Sigmoid colon (tissue), 7 donors: ENCODE data around the gene MARS1. TPM values are rescaled to one million over a fixed set of nuclear protein-coding genes. Genes with fewer than 3 reads are reported as not detected.
"Not testable (repeated sequence)": the region's sequence is repeated elsewhere in the genome, so short reads cannot be mapped to it uniquely, and the experiment has no call there.

Experiments used
- DNase-seq: peaks from one replicate; pipeline ENCODE4 v3.0.0-alpha.2; 2019
- H3K27ac ChIP-seq, 4 donors: fragments of 200-600 bp; sonication (generic); one replicate each; pipeline ENCODE4 v1.5.1; 2016 to 2019; ENCODE audit warnings: mild to moderate bottlenecking in 1 of 4
- H3K27me3 ChIP-seq, 3 donors: fragments of 200-600 bp; sonication (generic); one replicate each; pipeline ENCODE4 v1.5.1; 2019; ENCODE audit warnings: mild to moderate bottlenecking in 1 of 3
- H3K36me3 ChIP-seq, 4 donors: fragments of 200-600 bp; sonication (generic); one replicate each; pipeline ENCODE4 v1.5.1; 2016 to 2019
- H3K4me1 ChIP-seq, 4 donors: fragments of 200-600 bp; sonication (generic); one replicate each; pipeline ENCODE4 v1.5.1; 2017 to 2019
- H3K4me3 ChIP-seq, 4 donors: fragments of 200-600 bp; sonication (generic); one replicate each; pipeline ENCODE4 v1.5.1; 2017 to 2019; ENCODE audit warnings: mild to moderate bottlenecking in 2 of 4, moderate library complexity in 1 of 4
- H3K9me3 ChIP-seq, 4 donors: fragments of 200-600 bp in 3 of 4; sonication (generic) in 3 of 4; one replicate each; pipeline versions ENCODE4 v1.5.1 to v1.6.1; 2013 to 2019
- EP300 ChIP-seq, 4 donors: sonication (generic); formaldehyde crosslinking; IDR thresholded peaks; one replicate each; pipeline ENCODE4 v1.6.1; 2017; ENCODE audit warnings: antibody characterized with exemption in 4 of 4
- POLR2A ChIP-seq, 2 donors: fragments of 450-650 bp; IDR thresholded peaks; one replicate each; pipeline ENCODE4 v1.6.1; 2016; ENCODE audit warnings: antibody characterized with exemption in 2 of 2, mild to moderate bottlenecking in 2 of 2, moderate library complexity in 2 of 2
- POLR2AphosphoS5 ChIP-seq, 4 donors: sonication (generic); formaldehyde crosslinking; IDR thresholded peaks; one replicate each; pipeline ENCODE4 v1.6.1; 2017; ENCODE audit warnings: antibody characterized with exemption in 4 of 4
- WGBS, 2 donors: extraction: QIAGEN DNeasy Blood & Tissue Kit; methylation state at CpG; one replicate each; pipeline ENCODE4 v1.1.7; 2013; 5-methylcytosine and 5-hydroxymethylcytosine counted together
- intact Hi-C: fragments of 100-400 bp; cut with DNase I; formaldehyde crosslinking; loops from one replicate; pipeline ENCODE4 v1.15.1; 2023
- polyA plus RNA-seq, 3 donors: library from polyadenylated mRNA; stranded (reverse); fragments of 200-250 nt; gene quantifications; one replicate each; pipeline ENCODE4 v1.2.3, GENCODE V29; 2013
- total RNA-seq, 4 donors: library from RNA; depleted of rRNA; stranded (reverse); fragments of >200 nt; gene quantifications; one replicate each; pipeline ENCODE4 v1.1.0, GENCODE V29; 2016
- TF ChIP-seq, protein P1 (sequence below), 4 experiments: fragments of 450-650 bp in 3 of 4; fragments of 200-600 bp in 1 of 4; IDR thresholded peaks; one replicate each; pipeline ENCODE4 v1.5.1; 2016 to 2019; ENCODE audit warnings: antibody characterized with exemption in 4 of 4, mild to moderate bottlenecking in 3 of 4, moderate library complexity in 2 of 4
- donor health status: healthy with polysubstance abuse.
- donor health status: Bipolar disorder and iron deficiency.
- donor health status: healthy.

The MARS1 gene
- total and polyA plus RNA-seq, 7 donors = 22.9 to 86.2 (median 51.5) TPM

DNA sequence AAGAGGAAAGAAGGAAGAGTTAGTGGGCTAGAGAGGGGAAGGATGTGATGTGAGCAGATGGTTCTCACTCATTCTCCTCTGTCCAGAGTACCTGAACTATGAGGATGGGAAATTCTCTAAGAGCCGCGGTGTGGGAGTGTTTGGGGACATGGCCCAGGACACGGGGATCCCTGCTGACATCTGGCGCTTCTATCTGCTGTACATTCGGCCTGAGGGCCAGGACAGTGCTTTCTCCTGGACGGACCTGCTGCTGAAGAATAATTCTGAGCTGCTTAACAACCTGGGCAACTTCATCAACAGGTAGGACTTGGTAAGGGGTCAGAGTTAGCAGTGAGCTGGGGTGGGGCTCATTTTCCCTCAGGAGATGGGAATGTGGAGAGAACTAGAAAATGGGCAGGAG lies 24.8 kb downstream of the MARS1 start:
- peaks cover 47 to 89% (median 60%) of the 10 kb centered on the region in 4 donors for H3K36me3 ChIP-seq

DNA sequence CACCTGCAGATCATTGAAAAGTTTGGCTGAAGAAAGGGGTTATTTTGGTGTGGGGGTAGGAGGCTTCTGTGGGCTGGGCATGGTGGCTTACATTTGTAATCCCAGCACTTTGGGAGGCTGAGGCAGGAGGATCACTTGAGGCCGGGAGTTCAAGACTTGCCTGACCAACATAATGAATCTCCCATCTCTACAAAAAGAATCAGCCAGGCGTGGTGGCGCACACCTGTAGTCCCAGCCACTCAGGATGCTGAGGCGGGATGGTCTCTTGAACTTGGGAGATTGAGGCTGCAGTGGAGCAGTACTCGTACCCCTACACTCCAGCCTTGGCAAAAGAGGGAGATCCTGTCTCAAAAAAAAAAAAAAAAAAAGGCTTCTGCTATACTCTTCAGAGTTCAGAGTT lies 25.4 kb downstream of the MARS1 start:
- Histone ChIP-seq H3K36me3 (peaks cover 47 to 90% (median 60%) of the 10 kb centered on the region in 4 donors), H3K27me3 (no peaks in the 10 kb centered on the region), H3K4me3 (no peak overlapping the region), H3K4me1 (peaks cover 0 to 17% (median 15%) of the 10 kb centered on the region in 4 donors), H3K27ac (no peak overlapping the region), H3K9me3 (no peaks in the 10 kb centered on the region)
- DNase-seq = no peak
- no peak for TF ChIP-seq POLR2AphosphoS5 (IDR thresholded peaks at IDR 0.05)
- TF ChIP-seq, protein P1, sequence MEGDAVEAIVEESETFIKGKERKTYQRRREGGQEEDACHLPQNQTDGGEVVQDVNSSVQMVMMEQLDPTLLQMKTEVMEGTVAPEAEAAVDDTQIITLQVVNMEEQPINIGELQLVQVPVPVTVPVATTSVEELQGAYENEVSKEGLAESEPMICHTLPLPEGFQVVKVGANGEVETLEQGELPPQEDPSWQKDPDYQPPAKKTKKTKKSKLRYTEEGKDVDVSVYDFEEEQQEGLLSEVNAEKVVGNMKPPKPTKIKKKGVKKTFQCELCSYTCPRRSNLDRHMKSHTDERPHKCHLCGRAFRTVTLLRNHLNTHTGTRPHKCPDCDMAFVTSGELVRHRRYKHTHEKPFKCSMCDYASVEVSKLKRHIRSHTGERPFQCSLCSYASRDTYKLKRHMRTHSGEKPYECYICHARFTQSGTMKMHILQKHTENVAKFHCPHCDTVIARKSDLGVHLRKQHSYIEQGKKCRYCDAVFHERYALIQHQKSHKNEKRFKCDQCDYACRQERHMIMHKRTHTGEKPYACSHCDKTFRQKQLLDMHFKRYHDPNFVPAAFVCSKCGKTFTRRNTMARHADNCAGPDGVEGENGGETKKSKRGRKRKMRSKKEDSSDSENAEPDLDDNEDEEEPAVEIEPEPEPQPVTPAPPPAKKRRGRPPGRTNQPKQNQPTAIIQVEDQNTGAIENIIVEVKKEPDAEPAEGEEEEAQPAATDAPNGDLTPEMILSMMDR (IDR thresholded peaks at IDR 0.05) = no peak
- TF ChIP-seq EP300 (IDR thresholded peaks at IDR 0.05) = no peak
- no peak for TF ChIP-seq POLR2A (IDR thresholded peaks at IDR 0.05)
- 96 to 98% methylated on average over 5 of the region's 5 CpGs for WGBS, 2 donors
- intact Hi-C loops = no loop called here

More for the DNA sequence above, 24.8 kb downstream of the MARS1 start:
- 94 to 95% methylated on average over 6 of the region's 6 CpGs for WGBS, 2 donors
- intact Hi-C loops = no loop called here
- TF ChIP-seq POLR2A (IDR thresholded peaks at IDR 0.05) = no peak
- TF ChIP-seq POLR2AphosphoS5 (IDR thresholded peaks at IDR 0.05) = no peak
- no peak for TF ChIP-seq EP300 (IDR thresholded peaks at IDR 0.05)
- TF ChIP-seq, protein P1 (IDR thresholded peaks at IDR 0.05) = no peak
- no peaks in the 10 kb centered on the region for H3K9me3 ChIP-seq
- H3K27me3 ChIP-seq = no peaks in the 10 kb centered on the region
- no peak overlapping the region for H3K27ac ChIP-seq
- H3K4me1 ChIP-seq = peaks cover 0 to 11% (median 9%) of the 10 kb centered on the region in 4 donors
- no peak for DNase-seq
- H3K4me3 ChIP-seq = no peak overlapping the region

DNA sequence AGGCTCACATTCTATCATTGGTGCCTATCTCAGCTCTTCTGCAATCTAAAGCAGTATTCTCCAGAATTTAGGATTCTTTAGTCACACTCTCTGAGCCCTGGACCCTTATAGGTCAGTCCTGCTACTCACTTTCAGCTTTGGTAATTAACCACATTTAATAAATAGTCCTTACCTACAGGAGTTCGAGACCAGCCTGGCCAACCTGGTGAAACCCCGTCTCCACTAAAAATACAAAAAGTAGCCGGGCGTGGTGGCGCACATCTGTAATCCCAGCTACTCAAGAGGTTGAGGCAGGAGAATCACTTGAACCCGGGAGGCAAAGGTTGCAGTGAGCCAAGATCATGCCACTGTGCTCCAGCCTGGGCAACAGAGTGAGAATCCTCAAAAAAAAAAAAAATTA lies 25.8 kb downstream of the MARS1 start:
- DNase-seq, H3K9me3 ChIP-seq, H3K4me3 ChIP-seq, H3K27ac ChIP-seq, H3K27me3 ChIP-seq, intact Hi-C loops: not testable (repeated sequence)
- WGBS, 2 donors = 94 to 96% methylated on average over 6 of the region's 6 CpGs
- Histone ChIP-seq H3K36me3 (peaks cover 47 to 89% (median 60%) of the 10 kb centered on the region in 4 donors), H3K4me1 (peaks cover 0 to 21% (median 19%) of the 10 kb centered on the region in 4 donors)

DNA sequence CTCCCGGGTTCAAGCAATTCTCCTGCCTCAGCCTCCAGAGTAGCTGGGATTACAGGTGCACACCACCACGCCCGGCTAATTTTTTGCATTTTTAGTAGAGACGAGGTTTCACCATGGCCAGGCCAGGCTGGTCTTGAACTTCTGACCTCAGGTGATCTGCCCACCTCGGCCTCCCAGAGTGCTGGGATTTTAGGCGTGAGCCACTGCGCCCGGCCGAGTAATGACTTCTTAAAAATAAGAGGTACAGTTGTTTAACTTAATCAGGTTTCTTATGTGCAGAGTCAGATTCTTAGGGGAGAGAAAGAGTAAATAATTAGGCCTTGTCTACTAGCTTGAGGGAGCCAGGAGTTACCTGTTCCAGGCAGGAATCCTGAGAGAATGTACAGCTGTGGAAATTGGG lies 26.4 kb downstream of the MARS1 start:
- H3K4me3 ChIP-seq, H3K27ac ChIP-seq, DNase-seq, H3K27me3 ChIP-seq, H3K9me3 ChIP-seq, intact Hi-C loops: not testable (repeated sequence)
- 91 to 95% methylated on average over 9 of the region's 9 CpGs for WGBS, 2 donors
- Histone ChIP-seq H3K4me1 (peaks cover 0 to 27% (median 25%) of the 10 kb centered on the region in 4 donors), H3K36me3 (peaks cover 47 to 83% (median 60%) of the 10 kb centered on the region in 4 donors)

DNA sequence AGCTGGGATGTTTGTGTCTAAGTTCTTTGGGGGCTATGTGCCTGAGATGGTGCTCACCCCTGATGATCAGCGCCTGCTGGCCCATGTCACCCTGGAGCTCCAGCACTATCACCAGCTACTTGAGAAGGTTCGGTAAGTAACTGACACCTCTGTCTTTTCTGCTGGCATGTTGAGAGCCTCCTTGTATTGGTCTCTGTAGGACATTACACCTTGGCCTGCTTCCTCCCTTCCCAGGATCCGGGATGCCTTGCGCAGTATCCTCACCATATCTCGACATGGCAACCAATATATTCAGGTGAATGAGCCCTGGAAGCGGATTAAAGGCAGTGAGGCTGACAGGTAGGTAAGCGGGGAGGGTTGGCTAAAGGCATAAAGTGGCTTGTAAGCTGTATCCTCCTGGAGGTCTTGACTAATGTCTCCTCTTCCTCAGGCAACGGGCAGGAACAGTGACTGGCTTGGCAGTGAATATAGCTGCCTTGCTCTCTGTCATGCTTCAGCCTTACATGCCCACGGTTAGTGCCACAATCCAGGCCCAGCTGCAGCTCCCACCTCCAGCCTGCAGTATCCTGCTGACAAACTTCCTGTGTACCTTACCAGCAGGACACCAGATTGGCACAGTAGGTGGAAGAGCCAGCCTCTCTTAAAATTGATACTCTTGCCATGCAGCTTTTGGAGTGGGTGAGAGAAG lies 27.0 kb downstream of the MARS1 start:
- H3K36me3 ChIP-seq = peaks cover 47 to 77% (median 55%) of the 10 kb centered on the region in 4 donors
- no peak overlapping the region for H3K4me3 ChIP-seq
- no peak overlapping the region for H3K27ac ChIP-seq
- 90 to 93% methylated on average over 9 of the region's 9 CpGs for WGBS, 2 donors
- no peak for DNase-seq
- no peaks in the 10 kb centered on the region for H3K27me3 ChIP-seq
- TF ChIP-seq EP300 (IDR thresholded peaks at IDR 0.05) (no peak), POLR2AphosphoS5 (IDR thresholded peaks at IDR 0.05) (no peak), POLR2A (IDR thresholded peaks at IDR 0.05) (no peak)
- TF ChIP-seq, protein P1 (IDR thresholded peaks at IDR 0.05) = no peak
- no peaks in the 10 kb centered on the region for H3K9me3 ChIP-seq
- peaks cover 0 to 30% (median 28%) of the 10 kb centered on the region in 4 donors for H3K4me1 ChIP-seq
- intact Hi-C loops = no loop called here
